Calu3 (cell line): ENCODE measurements around the gene PAQR6. TPM values are rescaled to one million over a fixed set of nuclear protein-coding genes. Genes with fewer than 3 reads are reported as not detected.
A peak's percentile ranks its signal among the peaks of the same experiment; 100 is the strongest.

Experiments used
- BruUV-seq: library from RNA; stranded (reverse); fragments of 400-500 nt; replicated peaks from 2 replicates; lab custom pipeline; 2021; lab: Mats Ljungman, UMichigan
- CTCF ChIA-PET: fragments of 300-600 bp; sonication (Branson Sonifier 250); formaldehyde crosslinking; loops from one replicate; lab custom pipeline; 2022; ENCODE audit warnings: antibody characterized with exemption; lab: Charles Lee
- DNase-seq: peaks from one replicate; pipeline ENCODE4 v3.0.0; 2022
- H3K27ac Mint-ChIP-seq: one replicate; pipeline ENCODE4 v1.8.0; 2022; ENCODE audit warnings: mixed read lengths; ENCODE audit not compliant: unreplicated experiment
- H3K27me3 Mint-ChIP-seq: one replicate; pipeline ENCODE4 v1.8.0; 2022; ENCODE audit warnings: mixed read lengths; ENCODE audit not compliant: unreplicated experiment
- H3K36me3 Mint-ChIP-seq: one replicate; pipeline ENCODE4 v1.8.0; 2022; ENCODE audit warnings: mild to moderate bottlenecking, moderate library complexity, mixed read lengths; ENCODE audit not compliant: insufficient read depth, unreplicated experiment
- H3K4me1 Mint-ChIP-seq: one replicate; pipeline ENCODE4 v1.8.0; 2022; ENCODE audit warnings: mild to moderate bottlenecking, low read depth, mixed read lengths; ENCODE audit not compliant: unreplicated experiment
- H3K4me3 Mint-ChIP-seq: one replicate; pipeline ENCODE4 v1.8.0; 2022; ENCODE audit warnings: mild to moderate bottlenecking, low read depth, moderate library complexity, mixed read lengths; ENCODE audit not compliant: unreplicated experiment
- H3K9me3 Mint-ChIP-seq: one replicate; pipeline ENCODE4 v1.8.0; 2022; ENCODE audit warnings: low read depth, mixed read lengths; ENCODE audit not compliant: unreplicated experiment
- CTCF ChIP-seq: fragments of 200-600 bp; IDR thresholded peaks from one replicate; pipeline ENCODE4 v1.8.0; 2022; ENCODE audit warnings: antibody characterized with exemption; ENCODE audit not compliant: unreplicated experiment
- intact Hi-C: fragments of 100-400 bp; cut with micrococcal nuclease; formaldehyde crosslinking; loops from one replicate; pipeline ENCODE4 v1.10.0; 2022; ENCODE audit not compliant: unreplicated experiment
- total RNA-seq: library from RNA; stranded (reverse); gene quantifications from 2 replicates; pipeline ENCODE4 v1.2.3, GENCODE V29; 2022

The PAQR6 gene
- total RNA-seq, 1 experiment from 2014 or later = 20.4 TPM

- intact Hi-C loops = no loop called here
- Mint-ChIP-seq H3K27ac (no peak overlapping the region), H3K9me3 (no peaks in the 10 kb centered on the region), H3K4me3 (no peak overlapping the region), H3K27me3 (no peaks in the 10 kb centered on the region), H3K4me1 (no peaks in the 10 kb centered on the region), H3K36me3 (peaks cover 84% of the 10 kb centered on the region)
- no peak for TF ChIP-seq CTCF
- DNase-seq = no peak
- CTCF ChIA-PET = no interaction called here
- no TSS peak for BruUV-seq
These were observed 15.4 kb upstream of the PAQR6 start for GRCh38 chr1:156263288-156263655.

GRCh38 chr1:156262461-156263287 lies 14.8 kb upstream of the PAQR6 start:
- Mint-ChIP-seq H3K9me3 (no peaks in the 10 kb centered on the region), H3K4me1 (no peaks in the 10 kb centered on the region), H3K27ac (no peak overlapping the region), H3K27me3 (no peaks in the 10 kb centered on the region), H3K36me3 (peaks cover 88% of the 10 kb centered on the region), H3K4me3 (no peak overlapping the region)
- TF ChIP-seq CTCF = no peak
- intact Hi-C loops = no loop called here
- DNase-seq = no peak
- CTCF ChIA-PET = no interaction called here
- no TSS peak for BruUV-seq

- no peak for DNase-seq
- intact Hi-C loops = no loop called here
- CTCF ChIA-PET = no interaction called here
- Mint-ChIP-seq H3K4me1 (no peaks in the 10 kb centered on the region), H3K36me3 (peaks cover 90% of the 10 kb centered on the region), H3K27ac (peak overlapping the region; percentile 15), H3K4me3 (no peak overlapping the region), H3K27me3 (no peaks in the 10 kb centered on the region), H3K9me3 (no peaks in the 10 kb centered on the region)
- no peak for TF ChIP-seq CTCF
- BruUV-seq = no TSS peak
These were observed 13.0 kb upstream of the PAQR6 start for GRCh38 chr1:156260896-156261295.

- no TSS peak for BruUV-seq
- Mint-ChIP-seq H3K36me3 (peaks cover 86% of the 10 kb centered on the region), H3K9me3 (no peaks in the 10 kb centered on the region), H3K27ac (no peak overlapping the region), H3K4me1 (no peaks in the 10 kb centered on the region), H3K4me3 (no peak overlapping the region), H3K27me3 (no peaks in the 10 kb centered on the region)
- CTCF ChIA-PET = no interaction called here
- no peak for TF ChIP-seq CTCF
- intact Hi-C loops = no loop called here
- no peak for DNase-seq
These were observed 11.9 kb upstream of the PAQR6 start for GRCh38 chr1:156259805-156260204.
